HUES64 (cell line): ENCODE data around the gene TNRC18. TPM values are rescaled to one million over a fixed set of nuclear protein-coding genes. Genes with fewer than 3 reads are reported as not detected.
"Not testable (repeated sequence)": the region's sequence is repeated elsewhere in the genome, so short reads cannot be mapped to it uniquely, and the experiment has no call there.

Experiments
- H3K27ac ChIP-seq: 2 replicates; pipeline ENCODE4 v1.7.0; 2013; ENCODE audit warnings: low read depth, low read length, inconsistent platforms
- H3K27me3 ChIP-seq: 2 replicates; pipeline ENCODE4 v1.6.1; 2013; ENCODE audit warnings: mild to moderate bottlenecking, low read length; ENCODE audit not compliant: insufficient read depth
- H3K36me3 ChIP-seq: 2 replicates; pipeline ENCODE4 v1.6.1; 2013; ENCODE audit warnings: mild to moderate bottlenecking, low read length; ENCODE audit not compliant: insufficient read depth
- H3K4me1 ChIP-seq: 2 replicates; pipeline ENCODE4 v1.6.1; 2013; ENCODE audit warnings: mild to moderate bottlenecking, low read length, moderate library complexity; ENCODE audit not compliant: insufficient read depth
- H3K4me3 ChIP-seq: 2 replicates; pipeline ENCODE4 v1.5.1; 2013; ENCODE audit warnings: mild to moderate bottlenecking, low read length, moderate library complexity
- H3K9ac ChIP-seq: 2 replicates; pipeline ENCODE4 v1.6.1; 2013; ENCODE audit warnings: mild to moderate bottlenecking, low read depth, low read length
- H3K9me3 ChIP-seq: 2 replicates; pipeline ENCODE4 v1.6.1; 2013; ENCODE audit warnings: low read depth, low read length; ENCODE audit not compliant: insufficient read depth
- WGBS: fragments of 150-250, 120-280 bp; methylation state at CpG from one replicate; pipeline ENCODE4 v1.1.7; 2013; ENCODE audit warnings: missing lambda C conversion rate; 5-methylcytosine and 5-hydroxymethylcytosine counted together
- polyA plus RNA-seq, 2 experiments: library from polyadenylated mRNA; stranded (reverse); fragments of 50-300 nt; gene quantifications; one replicate each; pipeline ENCODE4 v1.2.3, GENCODE V29; 2013

Gene TNRC18, protein sequence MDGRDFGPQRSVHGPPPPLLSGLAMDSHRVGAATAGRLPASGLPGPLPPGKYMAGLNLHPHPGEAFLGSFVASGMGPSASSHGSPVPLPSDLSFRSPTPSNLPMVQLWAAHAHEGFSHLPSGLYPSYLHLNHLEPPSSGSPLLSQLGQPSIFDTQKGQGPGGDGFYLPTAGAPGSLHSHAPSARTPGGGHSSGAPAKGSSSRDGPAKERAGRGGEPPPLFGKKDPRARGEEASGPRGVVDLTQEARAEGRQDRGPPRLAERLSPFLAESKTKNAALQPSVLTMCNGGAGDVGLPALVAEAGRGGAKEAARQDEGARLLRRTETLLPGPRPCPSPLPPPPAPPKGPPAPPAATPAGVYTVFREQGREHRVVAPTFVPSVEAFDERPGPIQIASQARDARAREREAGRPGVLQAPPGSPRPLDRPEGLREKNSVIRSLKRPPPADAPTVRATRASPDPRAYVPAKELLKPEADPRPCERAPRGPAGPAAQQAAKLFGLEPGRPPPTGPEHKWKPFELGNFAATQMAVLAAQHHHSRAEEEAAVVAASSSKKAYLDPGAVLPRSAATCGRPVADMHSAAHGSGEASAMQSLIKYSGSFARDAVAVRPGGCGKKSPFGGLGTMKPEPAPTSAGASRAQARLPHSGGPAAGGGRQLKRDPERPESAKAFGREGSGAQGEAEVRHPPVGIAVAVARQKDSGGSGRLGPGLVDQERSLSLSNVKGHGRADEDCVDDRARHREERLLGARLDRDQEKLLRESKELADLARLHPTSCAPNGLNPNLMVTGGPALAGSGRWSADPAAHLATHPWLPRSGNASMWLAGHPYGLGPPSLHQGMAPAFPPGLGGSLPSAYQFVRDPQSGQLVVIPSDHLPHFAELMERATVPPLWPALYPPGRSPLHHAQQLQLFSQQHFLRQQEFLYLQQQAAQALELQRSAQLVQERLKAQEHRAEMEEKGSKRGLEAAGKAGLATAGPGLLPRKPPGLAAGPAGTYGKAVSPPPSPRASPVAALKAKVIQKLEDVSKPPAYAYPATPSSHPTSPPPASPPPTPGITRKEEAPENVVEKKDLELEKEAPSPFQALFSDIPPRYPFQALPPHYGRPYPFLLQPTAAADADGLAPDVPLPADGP (N-terminal part only)
- polyA plus RNA-seq (2013, experiment 1 of 2), result 15.9 TPM
- 20.0 TPM for polyA plus RNA-seq (2013, experiment 2 of 2)

GRCh38 chr7:5423306-5423975, at the start of gene TNRC18:
TSS of gene TNRC18 (minus strand) at chr7:5423834. CDS start at chr7:5421246, 2,588 bp downstream.
- Histone ChIP-seq H3K4me3 (peak within 1 kb of the TSS; percentile 83), H3K27ac (peak within 1 kb of the TSS; percentile 98), H3K4me1 (peaks cover 10% of the 10 kb centered on the region), H3K9ac (peak within 1 kb of the TSS; percentile 94), H3K36me3 (no peaks in the 10 kb centered on the region), H3K27me3 (peaks cover 65% of the 10 kb centered on the region), H3K9me3 (no peaks in the 10 kb centered on the region)
- under 1% methylated on average over 60 of the region's 67 CpGs for WGBS

- no peak overlapping the region for H3K4me3 ChIP-seq
- H3K27ac ChIP-seq, result no peak overlapping the region
- WGBS, result 94% methylated on average over 20 of the region's 20 CpGs
- no peaks in the 10 kb centered on the region for H3K9me3 ChIP-seq
- H3K9ac ChIP-seq, result no peak overlapping the region
- H3K4me1 ChIP-seq, result peaks cover 2% of the 10 kb centered on the region; the same call in 1 of the 2 replicates
- H3K27me3 ChIP-seq, result no peaks in the 10 kb centered on the region
- H3K36me3 ChIP-seq, result no peaks in the 10 kb centered on the region
Observed at GRCh38 chr7:5472432-5473315, 49.0 kb upstream of the TNRC18 start.

DNA sequence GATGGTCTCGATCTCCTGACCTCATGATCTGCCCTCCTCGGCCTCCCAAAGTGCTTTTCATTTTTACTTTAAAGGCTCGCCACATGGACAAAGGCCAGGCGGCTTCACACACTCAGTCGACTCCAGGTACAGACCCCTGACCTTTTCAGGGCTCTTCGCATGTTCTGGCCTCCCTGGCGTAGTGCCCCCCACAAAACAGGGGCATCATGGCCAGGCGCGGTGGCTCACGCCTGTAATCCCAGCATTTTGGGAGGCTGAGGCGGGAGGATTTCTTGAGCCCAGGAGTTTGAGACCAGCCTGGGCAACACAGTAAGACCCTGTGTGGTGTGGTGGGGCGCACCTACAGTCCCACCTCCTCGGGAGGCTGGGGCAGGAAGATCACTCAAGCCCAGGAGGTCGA, 48.0 kb upstream of the TNRC18 start:
- H3K27ac ChIP-seq, H3K4me3 ChIP-seq, H3K4me1 ChIP-seq, H3K9me3 ChIP-seq, H3K36me3 ChIP-seq, H3K27me3 ChIP-seq, H3K9ac ChIP-seq: not testable (repeated sequence)
- 85% methylated on average over 14 of the region's 14 CpGs for WGBS

DNA sequence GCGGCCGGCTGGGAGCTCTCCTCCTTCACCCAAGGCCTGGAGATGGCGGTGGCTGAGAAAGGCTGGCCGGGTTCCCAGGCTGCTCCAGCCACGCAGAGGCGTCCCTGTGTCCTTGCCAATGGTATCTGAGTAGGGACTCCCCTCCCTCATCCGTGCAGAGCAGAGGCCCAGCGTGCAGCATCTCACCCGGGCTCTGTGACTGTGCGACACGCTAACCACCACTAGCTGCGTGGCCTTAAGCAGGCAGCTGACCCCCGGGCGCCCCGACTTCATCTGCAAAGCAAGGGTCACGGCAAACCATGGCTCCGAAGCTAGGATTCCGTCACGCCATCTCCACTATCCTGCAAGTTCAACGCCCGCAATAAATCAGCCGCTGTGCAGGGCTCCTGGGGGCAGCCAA, 47.2 kb upstream of the TNRC18 start:
- H3K9ac ChIP-seq, result no peak overlapping the region
- H3K4me3 ChIP-seq, result no peak overlapping the region
- no peaks in the 10 kb centered on the region for H3K36me3 ChIP-seq
- no peak overlapping the region for H3K27ac ChIP-seq
- H3K4me1 ChIP-seq, result no peaks in the 10 kb centered on the region
- H3K9me3 ChIP-seq, result no peaks in the 10 kb centered on the region
- WGBS, result 94% methylated on average over 22 of the region's 22 CpGs
- H3K27me3 ChIP-seq, result no peaks in the 10 kb centered on the region

GRCh38 chr7:5470167-5470532, 46.5 kb upstream of the TNRC18 start:
- Histone ChIP-seq H3K36me3 (no peaks in the 10 kb centered on the region), H3K4me3 (no peak overlapping the region), H3K4me1 (no peaks in the 10 kb centered on the region), H3K9me3 (no peaks in the 10 kb centered on the region), H3K9ac (no peak overlapping the region), H3K27me3 (no peaks in the 10 kb centered on the region), H3K27ac (no peak overlapping the region)
- WGBS, result 88% methylated on average over 15 of the region's 15 CpGs

GRCh38 chr7:5469375-5470166, 45.9 kb upstream of the TNRC18 start:
- H3K36me3 ChIP-seq, result no peaks in the 10 kb centered on the region
- no peaks in the 10 kb centered on the region for H3K9me3 ChIP-seq
- no peaks in the 10 kb centered on the region for H3K27me3 ChIP-seq
- H3K9ac ChIP-seq, result no peak overlapping the region
- no peak overlapping the region for H3K4me3 ChIP-seq
- 90% methylated on average over 32 of the region's 32 CpGs for WGBS
- no peak overlapping the region for H3K27ac ChIP-seq
- no peaks in the 10 kb centered on the region for H3K4me1 ChIP-seq

DNA sequence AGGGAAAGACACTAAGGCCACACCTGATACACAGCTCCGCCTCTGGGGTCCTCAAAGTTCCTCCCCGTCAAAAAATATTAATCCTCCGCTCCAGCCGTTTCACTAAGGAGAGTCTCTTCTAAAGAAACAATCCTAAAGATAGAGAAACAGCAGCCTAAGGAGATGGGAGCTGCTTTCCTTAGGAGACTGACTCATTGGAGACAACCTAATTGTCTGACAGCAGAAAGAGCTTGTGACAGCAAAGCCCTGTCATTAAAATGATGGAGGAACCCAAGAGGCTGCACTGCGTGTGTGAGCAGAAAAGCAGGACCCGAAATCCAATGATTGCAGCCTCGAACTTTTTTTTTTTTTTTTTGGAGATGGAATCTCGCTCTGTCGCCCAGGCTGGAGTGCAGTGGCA, 44.0 kb upstream of the TNRC18 start:
- Histone ChIP-seq H3K4me3 (no peak overlapping the region), H3K9me3 (no peaks in the 10 kb centered on the region), H3K27ac (no peak overlapping the region), H3K9ac (no peak overlapping the region), H3K27me3 (no peaks in the 10 kb centered on the region), H3K36me3 (no peaks in the 10 kb centered on the region), H3K4me1 (no peaks in the 10 kb centered on the region)
- WGBS, result 96% methylated on average over 9 of the region's 9 CpGs

DNA sequence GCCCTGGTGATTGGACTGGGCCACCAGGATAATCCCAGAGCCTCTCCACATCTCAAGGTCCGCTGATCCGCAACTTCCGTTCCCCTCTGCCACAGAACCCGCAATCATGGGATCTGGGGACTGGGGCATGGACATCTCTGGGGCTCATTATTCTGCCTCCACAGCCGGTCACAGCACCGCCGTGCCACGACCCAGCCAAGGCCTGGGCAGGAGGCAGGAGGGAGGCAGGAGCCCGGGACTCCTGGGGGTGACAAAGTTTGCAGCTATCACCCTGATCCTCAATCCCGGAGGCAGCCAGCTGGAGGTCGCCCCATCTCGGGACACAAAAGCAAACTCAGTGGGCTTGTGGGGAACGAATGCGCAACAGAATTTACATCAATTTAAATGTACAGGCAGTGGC, 42.9 kb upstream of the TNRC18 start:
- no peaks in the 10 kb centered on the region for H3K4me1 ChIP-seq
- WGBS, result 89% methylated on average over 14 of the region's 14 CpGs
- no peak overlapping the region for H3K27ac ChIP-seq
- H3K36me3 ChIP-seq, result no peaks in the 10 kb centered on the region
- no peaks in the 10 kb centered on the region for H3K9me3 ChIP-seq
- no peak overlapping the region for H3K9ac ChIP-seq
- no peaks in the 10 kb centered on the region for H3K27me3 ChIP-seq
- H3K4me3 ChIP-seq, result no peak overlapping the region

DNA sequence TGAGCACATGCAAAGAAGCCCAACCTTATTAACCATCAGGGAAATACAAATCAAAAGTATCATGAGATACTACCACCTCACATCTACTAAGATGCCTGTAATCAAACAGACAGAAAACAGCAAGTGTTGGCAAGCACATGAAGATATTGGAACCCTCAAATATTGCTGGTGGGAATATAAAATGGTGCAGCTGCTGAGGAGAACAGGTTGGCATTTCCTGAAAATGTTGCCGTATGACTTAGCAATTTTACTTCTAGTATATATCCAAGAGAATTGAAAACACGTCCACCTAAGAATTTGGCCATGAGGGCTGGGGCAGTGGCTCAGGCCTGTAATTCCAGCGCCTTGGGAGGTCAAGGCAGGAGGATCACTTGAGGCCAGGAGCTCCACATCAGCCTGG, 39.4 kb upstream of the TNRC18 start:
- Histone ChIP-seq H3K36me3 (no peaks in the 10 kb centered on the region), H3K9me3 (no peaks in the 10 kb centered on the region), H3K4me1 (no peaks in the 10 kb centered on the region), H3K9ac (no peak overlapping the region), H3K27me3 (no peaks in the 10 kb centered on the region), H3K27ac (no peak overlapping the region), H3K4me3 (no peak overlapping the region)
- 81% methylated on average over 3 of the region's 3 CpGs for WGBS
